Esophagus muscularis mucosa (tissue), 4 donors: ENCODE measurements around the gene RAB11FIP2. TPM values are rescaled to one million over a fixed set of nuclear protein-coding genes. Genes with fewer than 3 reads are reported as not detected.

Source experiments
- DNase-seq: peaks from one replicate; pipeline ENCODE4 v3.0.0-alpha.2; 2017; ENCODE audit errors: extremely low spot score
- H3K27ac ChIP-seq, 4 donors: fragments of 200-600 bp; sonication (generic); replicated peaks in 1 of 4; 1 replicate in 3 of 4; 2 replicates in 1 of 4; pipeline ENCODE4 v1.5.1; 2016 to 2019; ENCODE audit warnings: mild to moderate bottlenecking in 1 of 4
- H3K27me3 ChIP-seq, 4 donors: fragments of 200-600 bp; sonication (generic); one replicate each; pipeline versions ENCODE4 v1.5.1 to v1.6.0; 2016 to 2019
- H3K36me3 ChIP-seq, 4 donors: fragments of 200-600 bp; sonication (generic); one replicate each; pipeline ENCODE4 v1.5.1; 2016 to 2019
- H3K4me1 ChIP-seq, 4 donors: fragments of 200-600 bp; sonication (generic); one replicate each; pipeline ENCODE4 v1.5.1; 2016 to 2019
- H3K4me3 ChIP-seq, 4 donors: fragments of 200-600 bp; sonication (generic); 1 replicate in 2 of 4; 2 replicates in 2 of 4; pipeline ENCODE4 v1.5.1; 2016 to 2019; ENCODE audit warnings: mild to moderate bottlenecking in 4 of 4, moderate library complexity in 1 of 4
- H3K9me3 ChIP-seq, 4 donors: fragments of 200-600 bp; sonication (generic); 1 replicate in 3 of 4; 2 replicates in 1 of 4; pipeline ENCODE4 v1.5.1; 2016 to 2019
- EP300 ChIP-seq: sonication (generic); formaldehyde crosslinking; IDR thresholded peaks from one replicate; pipeline ENCODE4 v1.6.1; 2017; ENCODE audit warnings: antibody characterized with exemption
- POLR2A ChIP-seq: fragments of 450-650 bp; IDR thresholded peaks from one replicate; pipeline ENCODE4 v1.6.1; 2017; ENCODE audit warnings: antibody characterized with exemption, moderate library complexity, mild to moderate bottlenecking, low read depth
- POLR2AphosphoS5 ChIP-seq, 2 donors: sonication (generic); formaldehyde crosslinking; IDR thresholded peaks; one replicate each; pipeline ENCODE4 v1.6.1; 2017; ENCODE audit warnings: antibody characterized with exemption in 2 of 2
- WGBS: methylation state at CpG from one replicate; pipeline ENCODE4 v1.1.5; 2018; 5-methylcytosine and 5-hydroxymethylcytosine counted together
- intact Hi-C: fragments of 100-400 bp; cut with DNase I; formaldehyde crosslinking; loops from one replicate; pipeline ENCODE4 v1.15.1; 2023
- total RNA-seq, 4 donors: library from RNA; depleted of rRNA; stranded (reverse); fragments of >200 nt; gene quantifications; one replicate each; pipeline versions ENCODE4 v1.1.0 to v1.2.1, GENCODE V29; 2016
- TF ChIP-seq, protein P1 (sequence below), 3 experiments: fragments of 200-600 bp in 2 of 3; fragments of 450-650 bp in 1 of 3; sonication (generic) in 2 of 3; IDR thresholded peaks; one replicate each; pipeline ENCODE4 v1.5.1; 2017 to 2019; ENCODE audit warnings: antibody characterized with exemption in 3 of 3, mild to moderate bottlenecking in 2 of 3, moderate library complexity in 1 of 3

The RAB11FIP2 gene
- total RNA-seq, 4 donors from 2014 or later, result 34.8 to 46.5 (median 38.8) TPM

GRCh38 chr10:117988814-117989213, 57.9 kb downstream of the RAB11FIP2 start:
- H3K9me3 ChIP-seq, result no peaks in the 10 kb centered on the region
- H3K27ac ChIP-seq, result no peak overlapping the region
- H3K4me1 ChIP-seq, result no peaks in the 10 kb centered on the region
- H3K36me3 ChIP-seq, result no peaks in the 10 kb centered on the region
- H3K27me3 ChIP-seq, result no peaks in the 10 kb centered on the region
- no peak for DNase-seq
- 94% methylated on average over 2 of the region's 3 CpGs for WGBS
- no peak for TF ChIP-seq EP300
- TF ChIP-seq POLR2A, result no peak
- TF ChIP-seq, protein P1, sequence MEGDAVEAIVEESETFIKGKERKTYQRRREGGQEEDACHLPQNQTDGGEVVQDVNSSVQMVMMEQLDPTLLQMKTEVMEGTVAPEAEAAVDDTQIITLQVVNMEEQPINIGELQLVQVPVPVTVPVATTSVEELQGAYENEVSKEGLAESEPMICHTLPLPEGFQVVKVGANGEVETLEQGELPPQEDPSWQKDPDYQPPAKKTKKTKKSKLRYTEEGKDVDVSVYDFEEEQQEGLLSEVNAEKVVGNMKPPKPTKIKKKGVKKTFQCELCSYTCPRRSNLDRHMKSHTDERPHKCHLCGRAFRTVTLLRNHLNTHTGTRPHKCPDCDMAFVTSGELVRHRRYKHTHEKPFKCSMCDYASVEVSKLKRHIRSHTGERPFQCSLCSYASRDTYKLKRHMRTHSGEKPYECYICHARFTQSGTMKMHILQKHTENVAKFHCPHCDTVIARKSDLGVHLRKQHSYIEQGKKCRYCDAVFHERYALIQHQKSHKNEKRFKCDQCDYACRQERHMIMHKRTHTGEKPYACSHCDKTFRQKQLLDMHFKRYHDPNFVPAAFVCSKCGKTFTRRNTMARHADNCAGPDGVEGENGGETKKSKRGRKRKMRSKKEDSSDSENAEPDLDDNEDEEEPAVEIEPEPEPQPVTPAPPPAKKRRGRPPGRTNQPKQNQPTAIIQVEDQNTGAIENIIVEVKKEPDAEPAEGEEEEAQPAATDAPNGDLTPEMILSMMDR (IDR thresholded peaks at IDR 0.05), result no peak
- TF ChIP-seq POLR2AphosphoS5 (IDR thresholded peaks at IDR 0.05), result no peak
- H3K4me3 ChIP-seq, result no peak overlapping the region
- intact Hi-C loops, result no loop called here

DNA sequence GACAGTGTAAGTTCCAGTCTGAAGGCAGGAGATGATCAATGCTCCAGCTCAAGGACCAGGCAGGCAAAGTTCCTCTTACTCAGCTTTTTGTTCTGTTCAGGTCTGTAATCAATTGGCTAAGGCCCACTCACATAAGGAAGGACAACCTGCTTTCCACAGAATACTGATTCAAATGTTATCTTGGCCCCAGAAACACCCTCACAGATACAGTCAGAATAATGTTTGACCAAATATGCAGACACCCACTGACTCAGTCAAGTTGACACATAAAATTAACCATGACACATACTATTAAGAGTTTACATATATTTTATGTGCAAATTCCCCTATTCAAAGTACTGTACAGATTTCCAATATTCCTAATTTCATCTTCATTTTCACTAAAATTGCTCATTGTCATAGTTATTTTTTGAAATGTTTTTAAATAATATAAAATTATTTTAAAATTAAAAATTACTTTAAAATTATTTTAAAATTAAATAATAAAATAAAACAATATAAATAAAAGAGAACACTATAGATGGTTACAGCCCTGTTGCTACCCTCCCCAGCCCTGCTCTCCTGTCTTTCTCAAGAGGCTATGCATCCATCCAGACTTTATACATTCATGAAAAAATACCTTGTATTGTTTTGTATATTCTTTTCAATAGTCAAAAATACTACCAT, 59.4 kb downstream of the RAB11FIP2 start:
- H3K36me3 ChIP-seq, result no peaks in the 10 kb centered on the region
- TF ChIP-seq POLR2AphosphoS5 (IDR thresholded peaks at IDR 0.05), result no peak
- TF ChIP-seq EP300, result no peak
- TF ChIP-seq, protein P1 (IDR thresholded peaks at IDR 0.05), result no peak
- no peak for TF ChIP-seq POLR2A
- DNase-seq, result no peak
- H3K4me3 ChIP-seq, result no peak overlapping the region
- H3K27ac ChIP-seq, result no peak overlapping the region
- no peaks in the 10 kb centered on the region for H3K9me3 ChIP-seq
- no peaks in the 10 kb centered on the region for H3K27me3 ChIP-seq
- H3K4me1 ChIP-seq, result no peaks in the 10 kb centered on the region
- intact Hi-C loops, result no loop called here

DNA sequence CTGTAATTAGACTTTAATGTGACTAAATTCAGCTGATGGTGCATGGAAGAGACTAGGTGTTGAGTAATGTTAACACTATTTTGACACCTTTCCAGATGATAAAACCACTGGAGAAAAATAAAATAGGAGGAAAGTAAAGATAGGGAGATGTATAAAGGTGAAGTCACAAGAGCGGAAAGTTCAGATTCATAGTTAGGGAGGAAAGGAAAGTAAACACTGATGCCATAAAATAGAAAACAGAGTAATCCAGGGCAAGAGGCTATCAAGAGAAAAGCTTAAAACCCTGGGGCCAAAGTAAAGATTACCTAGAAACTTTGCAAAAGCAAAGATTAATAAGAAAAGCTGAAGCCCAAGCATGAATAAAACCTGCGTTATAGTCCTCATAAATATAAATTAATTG, 62.8 kb downstream of the RAB11FIP2 start:
- no peak overlapping the region for H3K27ac ChIP-seq
- H3K4me1 ChIP-seq, result no peaks in the 10 kb centered on the region
- H3K4me3 ChIP-seq, result no peak overlapping the region
- WGBS, result 90% methylated on average over 2 of the region's 2 CpGs
- no peaks in the 10 kb centered on the region for H3K36me3 ChIP-seq
- no peaks in the 10 kb centered on the region for H3K27me3 ChIP-seq
- DNase-seq, result no peak
- no peaks in the 10 kb centered on the region for H3K9me3 ChIP-seq
- intact Hi-C loops, result no loop called here
- TF ChIP-seq, protein P1 (IDR thresholded peaks at IDR 0.05), result no peak
- TF ChIP-seq POLR2AphosphoS5 (IDR thresholded peaks at IDR 0.05), result no peak
- no peak for TF ChIP-seq EP300
- TF ChIP-seq POLR2A, result no peak

DNA sequence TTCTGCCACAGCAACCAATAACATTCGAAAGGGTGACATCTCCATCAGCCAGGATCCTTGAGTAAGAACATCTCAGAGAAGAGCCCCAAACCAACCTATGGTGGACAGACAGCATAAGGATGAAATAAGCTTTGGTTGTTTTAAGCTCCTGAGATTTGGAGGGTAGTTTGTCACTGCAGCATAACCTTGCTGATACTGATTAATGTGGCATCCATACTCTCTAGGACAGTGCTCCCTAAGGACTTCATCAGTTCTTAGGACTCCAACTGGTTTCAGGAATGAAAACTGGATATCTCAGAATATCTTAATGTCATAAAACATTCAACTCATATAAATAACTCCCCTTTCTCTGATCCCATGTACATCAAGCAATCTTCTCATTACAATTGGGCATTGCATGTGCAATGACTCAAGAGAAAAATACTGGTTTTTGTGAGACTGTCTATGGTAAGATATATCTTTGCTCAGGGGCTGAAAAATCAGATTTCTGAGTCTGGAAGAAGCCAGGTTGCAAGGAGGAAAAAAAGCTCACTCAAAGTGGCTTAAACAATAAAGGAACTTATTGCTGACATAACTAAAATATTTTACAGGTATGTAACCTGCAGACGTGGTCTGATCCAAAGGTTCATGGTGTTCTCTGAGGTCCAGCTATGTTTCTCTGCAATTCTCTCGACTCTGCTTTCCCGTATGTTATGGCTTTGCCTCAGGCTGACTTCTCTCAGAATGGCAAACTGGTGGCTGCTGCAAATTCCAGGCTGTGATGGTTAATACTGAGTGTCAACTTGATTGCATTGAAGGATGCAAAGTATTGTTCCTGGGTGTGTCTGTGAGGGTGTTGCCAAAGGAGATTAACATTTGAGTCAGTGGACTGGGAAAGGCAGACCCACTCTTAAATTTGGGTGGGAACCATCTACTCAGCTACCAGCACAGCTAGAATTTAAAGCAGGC, 65.7 kb downstream of the RAB11FIP2 start:
- WGBS, result 88% methylated on average over 4 of the region's 4 CpGs
- H3K4me1 ChIP-seq, result no peaks in the 10 kb centered on the region
- H3K9me3 ChIP-seq, result peaks cover 0 to 5% (median 0%) of the 10 kb centered on the region in 4 donors
- intact Hi-C loops, result no loop called here
- DNase-seq, result no peak
- H3K36me3 ChIP-seq, result no peaks in the 10 kb centered on the region
- H3K27ac ChIP-seq, result no peak overlapping the region
- TF ChIP-seq, protein P1 (IDR thresholded peaks at IDR 0.05), result no peak
- TF ChIP-seq EP300, result no peak
- no peak for TF ChIP-seq POLR2AphosphoS5 (IDR thresholded peaks at IDR 0.05)
- no peak for TF ChIP-seq POLR2A
- H3K4me3 ChIP-seq, result no peak overlapping the region
- H3K27me3 ChIP-seq, result no peaks in the 10 kb centered on the region
